Natural killer cell (primary cell): ENCODE data around the gene SGO1. TPM values are rescaled to one million over a fixed set of nuclear protein-coding genes. Genes with fewer than 3 reads are reported as not detected.

ENCODE experiments used
- ATAC-seq, 3 donors: fragments of 150-1000 bp in 2 of 3; fragments of 200-7000 bp in 1 of 3; cut with Tn5 transposase; 1 replicate in 1 of 3; 2 replicates in 2 of 3; pipeline ENCODE4 v1.10.0; 2021; ENCODE audit warnings: mild to moderate bottlenecking in 2 of 3, moderate library complexity in 2 of 3
- DNase-seq, 2 donors: peaks; one replicate each; pipeline versions ENCODE4 v3.0.0 to v3.0.0-alpha.2; 2013 to 2021; ENCODE audit warnings: mixed read lengths in 1 of 2
- H3K27ac ChIP-seq: one replicate; pipeline ENCODE4 v1.5.1; 2013; ENCODE audit warnings: mild to moderate bottlenecking, low read length
- H3K27me3 ChIP-seq: one replicate; pipeline ENCODE4 v1.6.1; 2013; ENCODE audit warnings: low read length; ENCODE audit not compliant: control insufficient read depth, insufficient read depth
- H3K36me3 ChIP-seq: one replicate; pipeline ENCODE4 v1.6.1; 2013; ENCODE audit warnings: low read length; ENCODE audit not compliant: control insufficient read depth, insufficient read depth
- H3K4me1 ChIP-seq: one replicate; pipeline ENCODE4 v1.6.1; 2013; ENCODE audit warnings: low read length; ENCODE audit not compliant: control insufficient read depth, insufficient read depth
- H3K4me3 ChIP-seq: one replicate; pipeline ENCODE4 v1.5.1; 2013; ENCODE audit warnings: low read length
- H3K9me3 ChIP-seq: one replicate; pipeline ENCODE4 v1.6.1; 2013; ENCODE audit warnings: low read length; ENCODE audit not compliant: control insufficient read depth, insufficient read depth
- H3K27ac Mint-ChIP-seq, 2 donors: one replicate each; pipeline ENCODE4 v1.8.0; 2022; ENCODE audit warnings: mild to moderate bottlenecking in 2 of 2, mixed read lengths in 2 of 2, moderate library complexity in 1 of 2
- H3K27me3 Mint-ChIP-seq, 2 donors: one replicate each; pipeline ENCODE4 v1.8.0; 2022; ENCODE audit warnings: low read depth in 2 of 2, mixed read lengths in 2 of 2
- H3K36me3 Mint-ChIP-seq: one replicate; pipeline ENCODE4 v1.8.0; 2022; ENCODE audit warnings: mixed read lengths
- H3K4me1 Mint-ChIP-seq, 2 donors: one replicate each; pipeline ENCODE4 v1.8.0; 2022; ENCODE audit warnings: mixed read lengths in 2 of 2
- H3K4me3 Mint-ChIP-seq: one replicate; pipeline ENCODE4 v1.8.0; 2022; ENCODE audit warnings: mild to moderate bottlenecking, moderate library complexity, mixed read lengths
- H3K9me3 Mint-ChIP-seq, 2 donors: one replicate each; pipeline ENCODE4 v1.8.0; 2022; ENCODE audit warnings: mixed read lengths in 2 of 2
- CTCF ChIP-seq: fragments of 200-600 bp; IDR thresholded peaks from one replicate; pipeline ENCODE4 v1.8.0; 2022; ENCODE audit warnings: antibody characterized with exemption
- WGBS: methylation state at CpG from one replicate; pipeline ENCODE4 v1.1.7; 2013; ENCODE audit warnings: missing lambda C conversion rate; ENCODE audit not compliant: insufficient coverage; 5-methylcytosine and 5-hydroxymethylcytosine counted together
- intact Hi-C: fragments of 100-400 bp; cut with micrococcal nuclease; formaldehyde crosslinking; loops from one replicate; pipeline ENCODE4 v1.14.2; 2022
- total RNA-seq, 4 donors: library from RNA; stranded (reverse); fragments of 120-200 nt in 1 of 4; gene quantifications; one replicate each; pipeline versions ENCODE4 v1.2.3 to v1.2.4, GENCODE V29; 2013 to 2022

Gene SGO1
- total RNA-seq, 3 donors from 2014 or later (not counting 1 experiment from before 2014, with no cell fraction given) = 0.55 to 1.4 (median 0.94) TPM

DNA sequence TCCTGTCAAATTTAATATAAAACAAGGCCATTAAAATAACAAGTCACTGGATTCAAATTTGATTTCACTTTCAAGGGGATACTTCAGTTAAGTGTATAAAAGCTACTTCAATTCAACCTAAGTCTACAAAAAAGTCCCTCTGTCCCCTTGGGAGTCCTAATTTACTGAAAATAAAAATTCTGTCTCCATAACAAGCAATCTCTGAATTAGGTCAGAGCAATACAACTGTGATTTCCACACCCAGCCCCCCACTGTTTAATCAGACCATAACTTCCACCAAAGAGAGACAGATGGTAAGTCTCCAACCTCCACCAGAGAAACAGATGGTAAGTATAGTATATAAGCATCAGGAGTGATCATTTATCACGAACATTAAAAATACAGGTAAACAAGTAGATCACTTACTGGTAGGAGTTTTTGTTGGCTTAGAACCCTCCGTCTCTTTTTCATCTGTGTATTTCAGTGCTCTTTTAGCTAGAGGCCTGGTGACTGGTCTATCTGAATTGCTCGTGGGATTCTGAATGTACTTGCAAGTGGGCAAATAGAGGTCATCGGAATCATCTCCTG is 12.1 kb downstream of the SGO1 start:
- no peak for TF ChIP-seq CTCF
- intact Hi-C loops = no loop called here
- H3K4me1 ChIP-seq = no peaks in the 10 kb centered on the region
- no peak overlapping the region for H3K4me3 ChIP-seq
- H3K4me3 Mint-ChIP-seq = no peak overlapping the region
- no peaks in the 10 kb centered on the region for H3K4me1 Mint-ChIP-seq
- H3K27me3 ChIP-seq = no peaks in the 10 kb centered on the region
- H3K36me3 ChIP-seq = peaks cover 2% of the 10 kb centered on the region
- peaks cover 7% of the 10 kb centered on the region for H3K36me3 Mint-ChIP-seq
- H3K9me3 Mint-ChIP-seq = no peaks in the 10 kb centered on the region
- no peak overlapping the region for H3K27ac Mint-ChIP-seq
- H3K27ac ChIP-seq = no peak overlapping the region
- DNase-seq (no peak), ATAC-seq (no peak)
- no peaks in the 10 kb centered on the region for H3K27me3 Mint-ChIP-seq
- 98% methylated on average over 4 of the region's 4 CpGs for WGBS
- H3K9me3 ChIP-seq = no peaks in the 10 kb centered on the region

DNA sequence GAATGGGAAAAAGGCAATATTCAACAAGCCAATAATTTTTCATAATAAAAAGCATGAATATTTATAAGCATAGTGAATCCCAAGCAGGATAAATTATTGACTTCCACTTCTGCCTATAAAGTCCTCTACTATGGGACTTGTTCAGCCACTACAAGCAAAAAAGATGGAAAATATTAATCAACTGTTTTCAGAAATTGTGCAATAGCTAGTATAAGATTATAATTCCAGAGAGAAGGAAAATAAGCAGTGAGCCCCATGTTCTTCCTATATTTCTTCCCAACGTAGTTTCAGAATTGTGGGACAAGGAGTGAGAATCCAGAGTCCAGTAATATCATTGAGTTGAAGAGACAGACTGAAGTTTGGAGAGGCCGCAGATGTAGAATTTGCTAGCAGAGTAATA is 24.3 kb downstream of the SGO1 start:
- no peak overlapping the region for H3K27ac ChIP-seq
- 96% methylated on average over 2 of the region's 2 CpGs for WGBS
- no peaks in the 10 kb centered on the region for H3K36me3 Mint-ChIP-seq
- DNase-seq = no peak
- no peak for ATAC-seq
- TF ChIP-seq CTCF = no peak
- H3K27me3 Mint-ChIP-seq = no peaks in the 10 kb centered on the region
- H3K4me3 ChIP-seq = no peak overlapping the region
- intact Hi-C loops = no loop called here
- H3K9me3 Mint-ChIP-seq = no peaks in the 10 kb centered on the region
- H3K27ac Mint-ChIP-seq = peak overlapping the region; percentile 61 to 63
- H3K27me3 ChIP-seq = no peaks in the 10 kb centered on the region
- H3K9me3 ChIP-seq = no peaks in the 10 kb centered on the region
- H3K4me1 Mint-ChIP-seq = peaks cover 20 to 26% of the 10 kb centered on the region in 2 donors
- no peaks in the 10 kb centered on the region for H3K36me3 ChIP-seq
- H3K4me1 ChIP-seq = no peaks in the 10 kb centered on the region
- H3K4me3 Mint-ChIP-seq = no peak overlapping the region

DNA sequence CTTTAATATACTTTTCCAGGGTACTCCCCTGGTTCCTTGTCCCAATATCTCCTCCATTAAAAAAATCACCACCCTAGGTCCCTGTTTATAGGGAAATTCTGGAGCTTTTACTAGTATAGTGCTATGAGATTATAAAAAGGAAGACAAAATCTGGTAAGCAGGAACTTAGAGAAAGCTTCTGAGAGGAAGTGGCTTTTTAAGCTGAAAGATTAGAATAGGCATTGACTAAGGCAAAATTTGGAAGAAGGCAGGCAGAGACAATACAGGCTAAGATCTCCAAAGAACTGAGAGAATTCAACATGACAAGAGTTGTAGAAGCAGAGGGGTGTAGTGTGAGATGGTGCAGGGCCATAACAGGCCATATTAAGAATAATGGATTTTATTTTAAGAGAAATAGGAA is 25.8 kb downstream of the SGO1 start:
- no peak for TF ChIP-seq CTCF
- no peaks in the 10 kb centered on the region for H3K9me3 ChIP-seq
- Mint-ChIP-seq H3K4me3 (no peak overlapping the region), H3K4me1 (peaks cover 20 to 26% of the 10 kb centered on the region in 2 donors), H3K27ac (peak overlapping the region; percentile 61 to 63), H3K9me3 (no peaks in the 10 kb centered on the region), H3K36me3 (no peaks in the 10 kb centered on the region), H3K27me3 (no peaks in the 10 kb centered on the region)
- no peak overlapping the region for H3K27ac ChIP-seq
- no peaks in the 10 kb centered on the region for H3K27me3 ChIP-seq
- intact Hi-C loops = no loop called here
- H3K36me3 ChIP-seq = peaks cover 5% of the 10 kb centered on the region
- DNase-seq = no peak
- no peaks in the 10 kb centered on the region for H3K4me1 ChIP-seq
- ATAC-seq = peak in 1 of 3 donors; percentile 20
- no peak overlapping the region for H3K4me3 ChIP-seq

- Histone ChIP-seq H3K4me3 (no peak overlapping the region), H3K27ac (no peak overlapping the region), H3K9me3 (no peaks in the 10 kb centered on the region), H3K4me1 (no peaks in the 10 kb centered on the region), H3K36me3 (peaks cover 54% of the 10 kb centered on the region), H3K27me3 (no peaks in the 10 kb centered on the region)
- peak overlapping the region in 1 of 2 donors; percentile 16 for H3K27ac Mint-ChIP-seq
- H3K36me3 Mint-ChIP-seq = no peaks in the 10 kb centered on the region
- TF ChIP-seq CTCF = no peak
- H3K27me3 Mint-ChIP-seq = no peaks in the 10 kb centered on the region
- H3K4me1 Mint-ChIP-seq = peaks cover 5% of the 10 kb centered on the region in 2 donors
- DNase-seq (no peak), ATAC-seq (no peak)
- no peaks in the 10 kb centered on the region for H3K9me3 Mint-ChIP-seq
- 95% methylated on average over 3 of the region's 4 CpGs for WGBS
- H3K4me3 Mint-ChIP-seq = no peak overlapping the region
- intact Hi-C loops = no loop called here
Measured at GRCh38 chr3:20154928-20155327, 31.1 kb downstream of the SGO1 start.
